Stimulated activated CD4-positive, alpha-beta T cell treated with anti-CD3 and anti-CD28 coated beads, Interleukin-12 subunit alpha, Interleukin-12 subunit beta, amount 100 ng/mL, for 24 hours (primary cell): ENCODE results near the gene APOD.

Experiments used
- DNase-seq, 2 experiments: peaks; one replicate each; pipeline ENCODE4 v3.0.0-alpha.2; 2020; ENCODE audit warnings: low read depth in 2 of 2

The APOD gene

DNA sequence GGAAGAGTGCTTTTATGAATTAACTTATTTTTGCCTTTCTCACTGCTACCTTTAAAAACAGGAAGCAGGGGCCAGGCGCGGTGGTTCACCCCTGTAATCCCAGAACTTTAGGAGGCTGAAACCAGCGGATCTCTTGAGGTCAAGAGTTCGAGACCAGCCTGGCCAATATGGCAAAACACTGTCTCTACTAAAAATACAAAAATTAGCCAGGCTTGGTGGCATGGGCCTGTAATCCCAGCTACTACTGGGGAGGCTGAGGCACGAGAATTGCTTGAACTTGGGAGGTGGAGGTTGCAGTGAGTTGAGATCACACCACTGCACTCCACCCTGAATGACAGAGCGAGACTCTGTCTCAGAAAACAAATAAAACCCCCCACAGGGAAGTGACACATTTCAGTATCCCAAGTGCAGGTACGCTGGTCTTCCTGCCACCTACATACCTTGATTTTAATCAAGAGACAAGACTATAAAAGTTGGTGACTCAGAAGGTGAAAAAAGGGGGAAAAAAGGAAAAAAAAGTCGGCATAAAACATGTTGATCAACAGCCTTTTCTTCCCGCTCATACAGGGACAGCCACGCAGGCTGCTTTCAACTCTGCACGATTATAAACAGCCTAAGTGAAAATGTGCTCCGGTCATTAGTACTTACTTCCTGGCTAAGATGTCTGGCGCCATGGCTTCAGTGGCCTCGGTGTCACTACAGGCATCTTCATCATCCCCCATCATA lies 59.4 kb downstream of the APOD start:
- no peak for DNase-seq

DNA sequence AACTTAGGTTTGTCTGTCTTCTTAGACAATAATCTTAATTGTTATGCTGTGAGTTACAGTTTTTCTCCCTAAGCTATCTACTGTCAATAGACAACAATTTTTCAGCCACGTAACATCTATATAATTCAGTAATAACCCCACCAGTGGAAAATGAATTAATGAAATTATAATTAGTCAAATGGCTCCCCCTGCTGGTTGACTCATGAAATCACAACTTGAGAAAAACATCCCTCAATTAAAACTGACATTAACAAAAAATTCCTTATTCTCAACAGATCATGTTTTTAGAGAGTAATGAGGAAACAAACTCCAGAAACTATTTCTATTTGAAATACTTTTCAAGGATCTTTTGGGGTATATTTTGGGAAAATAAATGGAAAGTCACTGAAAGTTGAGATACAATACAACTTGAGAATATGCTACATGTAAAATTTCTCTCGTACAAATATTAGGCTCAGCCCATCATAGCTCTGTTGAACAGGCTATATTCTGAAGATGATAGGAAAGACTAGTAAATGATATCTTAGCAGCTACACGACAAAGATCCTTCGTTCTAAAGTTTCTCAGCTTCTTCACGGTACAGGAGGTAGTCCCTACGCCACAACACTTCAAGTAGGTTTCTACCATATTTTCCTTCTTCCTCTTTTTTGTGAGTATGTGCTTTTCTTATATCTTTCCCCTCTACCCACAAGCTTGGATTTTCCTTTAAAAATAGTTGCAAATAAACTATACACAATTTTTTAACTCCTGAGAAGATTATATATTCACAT lies 61.3 kb downstream of the APOD start:
- no peak for DNase-seq
